Tibial nerve (tissue), 4 donors: ENCODE measurements around the gene RFK.

Source experiments
- CTCF ChIP-seq, 5 experiments: fragments of 200-600 bp in 3 of 5; fragments of 450-650 bp in 2 of 5; sonication (generic) in 3 of 5; IDR thresholded peaks; one replicate each; pipeline ENCODE4 v1.5.1; 2016 to 2019; ENCODE audit warnings: antibody characterized with exemption in 5 of 5, mild to moderate bottlenecking in 3 of 5, moderate library complexity in 2 of 5
- EP300 ChIP-seq, 2 donors: sonication (generic); formaldehyde crosslinking; IDR thresholded peaks; one replicate each; pipeline ENCODE4 v1.6.1; 2017; ENCODE audit warnings: antibody characterized with exemption in 2 of 2, mild to moderate bottlenecking in 1 of 2

- no peak for TF ChIP-seq CTCF (IDR thresholded peaks at IDR 0.05)
- TF ChIP-seq EP300 (IDR thresholded peaks at IDR 0.05): no peak
Measured at GRCh38 chr9:76399856-76400255, 5.6 kb upstream of the RFK start.
